Measurements from ENCODE around the gene GAD2.
"Not testable (repeated sequence)": the region's sequence is repeated elsewhere in the genome, so short reads cannot be mapped to it uniquely, and the experiment has no call there.

GAD2 gene

GRCh38 chr10:26336979-26337378 is 120.4 kb downstream of the GAD2 start:
- Histone ChIP-seq H3K27me3 (ENCODE audit: low read depth, low read length) (no peaks in the 10 kb centered on the region), H3K27ac (ENCODE audit: low read length) (no peak overlapping the region), H3K4me3 (ENCODE audit: low read length) (no peak overlapping the region), H3K4me2 (ENCODE audit: low read length) (no peak overlapping the region), H3K36me3 (replicated peaks; ENCODE audit: low read depth, low read length) (no peaks in the 10 kb centered on the region), H3K4me1 (ENCODE audit: low read length) (peaks cover 19% of the 10 kb centered on the region), H3K79me2 (ENCODE audit: low read length) (no peaks in the 10 kb centered on the region), H2AFZ (ENCODE audit: low read depth, low read length) (no peak overlapping the region), H3K9ac (ENCODE audit: low read length) (no peak overlapping the region), H3K9me3 (ENCODE audit: insufficient read depth, low read length) (peaks cover 8% of the 10 kb centered on the region; the same call in 1 of the 2 replicates), H4K20me1 (ENCODE audit: insufficient read depth, low read length) (no peaks in the 10 kb centered on the region)
- TF ChIP-seq, protein P1, sequence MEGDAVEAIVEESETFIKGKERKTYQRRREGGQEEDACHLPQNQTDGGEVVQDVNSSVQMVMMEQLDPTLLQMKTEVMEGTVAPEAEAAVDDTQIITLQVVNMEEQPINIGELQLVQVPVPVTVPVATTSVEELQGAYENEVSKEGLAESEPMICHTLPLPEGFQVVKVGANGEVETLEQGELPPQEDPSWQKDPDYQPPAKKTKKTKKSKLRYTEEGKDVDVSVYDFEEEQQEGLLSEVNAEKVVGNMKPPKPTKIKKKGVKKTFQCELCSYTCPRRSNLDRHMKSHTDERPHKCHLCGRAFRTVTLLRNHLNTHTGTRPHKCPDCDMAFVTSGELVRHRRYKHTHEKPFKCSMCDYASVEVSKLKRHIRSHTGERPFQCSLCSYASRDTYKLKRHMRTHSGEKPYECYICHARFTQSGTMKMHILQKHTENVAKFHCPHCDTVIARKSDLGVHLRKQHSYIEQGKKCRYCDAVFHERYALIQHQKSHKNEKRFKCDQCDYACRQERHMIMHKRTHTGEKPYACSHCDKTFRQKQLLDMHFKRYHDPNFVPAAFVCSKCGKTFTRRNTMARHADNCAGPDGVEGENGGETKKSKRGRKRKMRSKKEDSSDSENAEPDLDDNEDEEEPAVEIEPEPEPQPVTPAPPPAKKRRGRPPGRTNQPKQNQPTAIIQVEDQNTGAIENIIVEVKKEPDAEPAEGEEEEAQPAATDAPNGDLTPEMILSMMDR (IDR thresholded peaks at IDR 0.05; ENCODE audit: low read depth, low read length), result no peak
- TF ChIP-seq EZH2phosphoT487 (IDR thresholded peaks at IDR 0.05; ENCODE audit: low read depth), result no peak

DNA sequence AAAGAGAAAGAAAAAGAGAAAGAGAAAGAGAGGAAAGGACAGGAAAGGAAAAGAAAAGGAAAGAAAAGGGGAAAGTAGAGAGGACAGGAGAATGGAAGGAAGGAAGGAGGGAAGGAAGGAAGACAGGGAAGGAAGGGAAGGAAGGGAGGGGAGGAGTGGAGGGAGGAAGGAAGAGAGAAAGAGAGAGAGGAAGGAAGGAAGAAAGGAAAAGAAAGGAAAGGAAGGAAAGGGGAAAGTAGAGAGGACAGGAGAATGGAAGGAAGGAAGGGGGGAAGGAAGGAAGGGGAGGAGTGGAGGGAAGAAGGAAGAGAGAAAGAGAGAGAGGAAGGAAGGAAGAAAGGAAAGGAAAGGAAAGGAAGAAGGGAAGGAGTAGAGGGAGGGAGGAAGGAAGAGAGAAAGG is 125.1 kb downstream of the GAD2 start:
- H2AFZ ChIP-seq (ENCODE audit: low read depth, low read length), result no peak overlapping the region
- H3K9me3 ChIP-seq (ENCODE audit: insufficient read depth, low read length), result no peaks in the 10 kb centered on the region
- no peak overlapping the region for H3K27ac ChIP-seq (ENCODE audit: low read length)
- H3K36me3 ChIP-seq (replicated peaks; ENCODE audit: low read depth, low read length), result no peaks in the 10 kb centered on the region
- H4K20me1 ChIP-seq (ENCODE audit: insufficient read depth, low read length), result no peaks in the 10 kb centered on the region
- no peak overlapping the region for H3K4me2 ChIP-seq (ENCODE audit: low read length)
- H3K4me1 ChIP-seq (ENCODE audit: low read length), result peaks cover 5% of the 10 kb centered on the region
- no peak overlapping the region for H3K4me3 ChIP-seq (ENCODE audit: low read length)
- no peaks in the 10 kb centered on the region for H3K79me2 ChIP-seq (ENCODE audit: low read length)
- no peaks in the 10 kb centered on the region for H3K27me3 ChIP-seq (ENCODE audit: low read depth, low read length)
- H3K9ac ChIP-seq (ENCODE audit: low read length), result no peak overlapping the region
- TF ChIP-seq, protein P1 (IDR thresholded peaks at IDR 0.05; ENCODE audit: low read depth, low read length), result no peak
- TF ChIP-seq EZH2phosphoT487 (IDR thresholded peaks at IDR 0.05; ENCODE audit: low read depth), result no peak

DNA sequence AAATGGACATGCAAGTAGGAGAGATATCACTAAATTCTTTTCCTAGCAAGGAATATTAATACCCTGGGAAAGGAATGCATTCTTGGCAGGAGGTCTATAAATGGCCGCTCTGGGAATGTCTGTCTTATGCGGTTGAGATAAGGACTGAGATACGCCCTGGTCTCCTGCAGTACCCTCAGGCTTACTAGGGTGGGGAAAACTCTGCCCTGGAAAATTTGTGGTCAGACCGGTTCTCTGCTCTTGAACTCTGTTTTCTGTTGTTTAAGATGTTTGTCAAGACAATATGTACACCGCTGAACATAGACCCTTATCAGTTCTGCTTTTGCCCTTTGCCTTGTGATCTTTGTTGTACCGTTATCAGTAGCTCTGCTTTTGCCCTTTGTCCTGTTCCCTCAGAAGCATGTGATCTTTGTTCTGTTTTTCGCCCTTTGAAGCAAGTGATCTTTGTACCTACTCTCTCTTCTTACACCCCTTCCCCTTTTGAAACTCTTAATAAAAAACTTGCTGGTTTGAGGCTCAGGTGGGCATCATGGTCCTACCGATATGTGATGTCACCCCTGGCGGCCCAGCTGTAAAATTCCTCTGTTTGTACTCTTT is 132.3 kb downstream of the GAD2 start:
- H3K9ac ChIP-seq (ENCODE audit: low read length); H3K9me3 ChIP-seq (ENCODE audit: insufficient read depth, low read length); H3K27ac ChIP-seq (ENCODE audit: low read length); H3K4me3 ChIP-seq (ENCODE audit: low read length); H4K20me1 ChIP-seq (ENCODE audit: insufficient read depth, low read length); H3K4me2 ChIP-seq (ENCODE audit: low read length); H3K4me1 ChIP-seq (ENCODE audit: low read length); H3K36me3 ChIP-seq (replicated peaks; ENCODE audit: low read depth, low read length); H3K27me3 ChIP-seq (ENCODE audit: low read depth, low read length); H2AFZ ChIP-seq (ENCODE audit: low read depth, low read length); H3K79me2 ChIP-seq (ENCODE audit: low read length): not testable (repeated sequence)
